ENCODE data around the gene AGPS.
"Not testable (repeated sequence)": the region's sequence is repeated elsewhere in the genome, so short reads cannot be mapped to it uniquely, and the experiment has no call there.

AGPS gene

GRCh38 chr2:177362499-177362898, 30.1 kb upstream of the AGPS start:
- no peak overlapping the region for H3K4me3 ChIP-seq (ENCODE audit: low read depth, low read length)
- DNase-seq (ENCODE audit: low read depth), result no peak
- TF ChIP-seq CTCF (IDR thresholded peaks at IDR 0.05; ENCODE audit: low read depth, low read length, missing control alignments), result no peak

GRCh38 chr2:177363332-177363731, 29.2 kb upstream of the AGPS start:
- no peak for TF ChIP-seq CTCF (IDR thresholded peaks at IDR 0.05; ENCODE audit: low read depth, low read length, missing control alignments)
- no peak for DNase-seq (ENCODE audit: low read depth)
- no peak overlapping the region for H3K4me3 ChIP-seq (ENCODE audit: low read depth, low read length)

GRCh38 chr2:177365764-177366163, 26.8 kb upstream of the AGPS start:
- not testable (repeated sequence) for DNase-seq (ENCODE audit: low read depth); H3K4me3 ChIP-seq (ENCODE audit: low read depth, low read length)

GRCh38 chr2:177368023-177368422, 24.6 kb upstream of the AGPS start:
- H3K4me3 ChIP-seq (ENCODE audit: low read depth, low read length); DNase-seq (ENCODE audit: low read depth): not testable (repeated sequence)

GRCh38 chr2:177379354-177379753, 13.2 kb upstream of the AGPS start:
- no peak for DNase-seq (ENCODE audit: low read depth)
- no peak overlapping the region for H3K4me3 ChIP-seq (ENCODE audit: low read depth, low read length)
- TF ChIP-seq CTCF (IDR thresholded peaks at IDR 0.05; ENCODE audit: low read depth, low read length, missing control alignments), result no peak

GRCh38 chr2:177380181-177380580, 12.4 kb upstream of the AGPS start:
- DNase-seq (ENCODE audit: low read depth), result no peak
- H3K4me3 ChIP-seq (ENCODE audit: low read depth, low read length), result no peak overlapping the region
- no peak for TF ChIP-seq CTCF (IDR thresholded peaks at IDR 0.05; ENCODE audit: low read depth, low read length, missing control alignments)

- no peak overlapping the region for H3K4me3 ChIP-seq (ENCODE audit: low read depth, low read length)
- no peak for TF ChIP-seq CTCF (IDR thresholded peaks at IDR 0.05; ENCODE audit: low read depth, low read length, missing control alignments)
- no peak for DNase-seq (ENCODE audit: low read depth)
Observed at GRCh38 chr2:177383935-177384334, 8.6 kb upstream of the AGPS start.

- no peak for TF ChIP-seq CTCF (IDR thresholded peaks at IDR 0.05; ENCODE audit: low read depth, low read length, missing control alignments)
- DNase-seq (ENCODE audit: low read depth), result no peak
- no peak overlapping the region for H3K4me3 ChIP-seq (ENCODE audit: low read depth, low read length)
Observed at GRCh38 chr2:177385151-177385550, 7.4 kb upstream of the AGPS start.

Measured in GM12864 (cell line).